ENCODE measurements around the gene SURF2. TPM values are rescaled to one million over a fixed set of nuclear protein-coding genes. Genes with fewer than 3 reads are reported as not detected.

SURF2 gene
- total RNA-seq, 1 experiment from 2014 or later = 39.5 TPM

DNA sequence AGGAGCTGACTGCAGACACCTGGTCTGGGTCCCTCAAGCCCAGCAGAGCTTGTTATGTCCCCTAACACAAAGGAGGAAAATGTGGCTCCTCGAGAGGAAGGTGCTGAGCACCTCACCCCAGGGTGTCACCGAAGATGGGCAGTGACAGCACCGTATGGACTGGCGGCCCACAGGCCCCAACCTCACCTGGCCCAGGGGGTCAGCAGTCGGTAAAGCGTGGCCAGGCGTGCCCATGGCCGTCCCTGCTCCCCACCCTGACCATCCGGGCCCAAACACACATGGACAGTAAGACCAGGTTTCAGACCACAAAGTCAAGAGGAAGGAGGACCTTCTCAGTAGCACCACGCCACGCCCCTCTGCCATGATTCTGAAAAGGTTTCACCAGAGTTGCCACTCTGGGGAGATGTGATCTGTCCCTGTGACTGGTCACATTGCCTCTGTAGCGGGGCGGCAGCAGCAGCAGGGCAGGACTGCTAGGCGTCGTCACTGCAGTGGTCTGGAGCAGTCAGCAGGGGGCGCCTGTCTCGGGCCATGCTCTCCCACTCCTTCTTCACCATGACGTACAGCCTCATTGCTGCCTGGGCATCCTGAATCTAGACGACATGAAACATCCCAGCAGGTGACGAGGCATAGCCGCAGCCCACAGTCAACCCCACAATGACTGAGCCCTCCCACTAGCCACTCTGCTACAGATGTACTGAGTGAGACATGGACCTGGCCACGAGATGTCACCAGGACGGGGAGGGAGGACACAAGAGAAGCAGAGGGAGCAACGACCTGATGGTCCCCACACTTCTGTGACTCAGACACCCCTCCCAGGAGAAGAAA lies 50.3 kb downstream of the SURF2 start:
- POLR2A ChIA-PET = no interaction called here
- no peak overlapping the region for H3K27ac Mint-ChIP-seq (ENCODE audit: low read depth, unreplicated experiment)
- H3K9me3 Mint-ChIP-seq (ENCODE audit: unreplicated experiment) = no peaks in the 10 kb centered on the region
- BruUV-seq (replicated peaks) = no TSS peak
- CTCF ChIA-PET = interaction anchor here (0.7 to 1.7 kb wide), 7 partner anchors 9 to 333 kb away, joined by 3 to 10 read pairs (median 4); partner anchors contain the start of gene REXO4
- TF ChIP-seq, protein P1, sequence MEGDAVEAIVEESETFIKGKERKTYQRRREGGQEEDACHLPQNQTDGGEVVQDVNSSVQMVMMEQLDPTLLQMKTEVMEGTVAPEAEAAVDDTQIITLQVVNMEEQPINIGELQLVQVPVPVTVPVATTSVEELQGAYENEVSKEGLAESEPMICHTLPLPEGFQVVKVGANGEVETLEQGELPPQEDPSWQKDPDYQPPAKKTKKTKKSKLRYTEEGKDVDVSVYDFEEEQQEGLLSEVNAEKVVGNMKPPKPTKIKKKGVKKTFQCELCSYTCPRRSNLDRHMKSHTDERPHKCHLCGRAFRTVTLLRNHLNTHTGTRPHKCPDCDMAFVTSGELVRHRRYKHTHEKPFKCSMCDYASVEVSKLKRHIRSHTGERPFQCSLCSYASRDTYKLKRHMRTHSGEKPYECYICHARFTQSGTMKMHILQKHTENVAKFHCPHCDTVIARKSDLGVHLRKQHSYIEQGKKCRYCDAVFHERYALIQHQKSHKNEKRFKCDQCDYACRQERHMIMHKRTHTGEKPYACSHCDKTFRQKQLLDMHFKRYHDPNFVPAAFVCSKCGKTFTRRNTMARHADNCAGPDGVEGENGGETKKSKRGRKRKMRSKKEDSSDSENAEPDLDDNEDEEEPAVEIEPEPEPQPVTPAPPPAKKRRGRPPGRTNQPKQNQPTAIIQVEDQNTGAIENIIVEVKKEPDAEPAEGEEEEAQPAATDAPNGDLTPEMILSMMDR (IDR thresholded peaks at IDR 0.05; ENCODE audit: unreplicated experiment) = peak; percentile 76
- peaks cover 77% of the 10 kb centered on the region for H3K36me3 Mint-ChIP-seq (ENCODE audit: insufficient read depth, unreplicated experiment)
- no peaks in the 10 kb centered on the region for H3K4me1 Mint-ChIP-seq (ENCODE audit: insufficient read depth, unreplicated experiment)
- intact Hi-C loops (cut with micrococcal nuclease) = loop anchor here (1.0 kb wide), 1 partner anchor 80 kb away; no protein-coding TSS in a partner anchor
- DNase-seq (ENCODE audit: unreplicated experiment) = peak; percentile 60
- no peaks in the 10 kb centered on the region for H3K27me3 Mint-ChIP-seq (ENCODE audit: insufficient read depth, unreplicated experiment)
- H3K4me3 Mint-ChIP-seq (ENCODE audit: unreplicated experiment) = no peak overlapping the region

DNA sequence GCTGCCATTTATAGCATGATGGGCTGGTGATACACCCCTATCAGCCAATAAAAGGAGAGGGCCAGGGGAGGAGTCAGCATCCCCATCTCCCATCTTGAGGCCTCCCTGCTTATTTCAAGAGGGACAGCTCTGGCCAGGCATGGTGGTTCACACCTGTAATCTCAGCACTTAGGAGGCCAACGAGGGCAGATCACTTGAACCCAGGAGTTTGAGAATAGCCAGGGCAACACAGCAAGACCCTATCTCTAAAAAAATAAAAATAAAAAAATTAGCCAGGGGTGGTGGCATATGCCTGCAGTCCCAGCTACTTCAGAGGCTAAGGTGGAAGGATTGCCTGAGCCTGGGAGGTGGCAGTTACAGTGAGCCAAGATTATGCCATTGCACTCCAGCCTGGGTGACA lies 51.7 kb downstream of the SURF2 start:
- no peak for DNase-seq (ENCODE audit: unreplicated experiment)
- CTCF ChIA-PET = interaction anchor here (1.0 kb wide), 1 partner anchor 79 kb away, joined by 4 read pairs; no protein-coding TSS in a partner anchor
- H3K4me3 Mint-ChIP-seq (ENCODE audit: unreplicated experiment) = no peak overlapping the region
- H3K27ac Mint-ChIP-seq (ENCODE audit: low read depth, unreplicated experiment) = no peak overlapping the region
- TF ChIP-seq, protein P1 (IDR thresholded peaks at IDR 0.05; ENCODE audit: unreplicated experiment) = no peak
- H3K4me1 Mint-ChIP-seq (ENCODE audit: insufficient read depth, unreplicated experiment) = no peaks in the 10 kb centered on the region
- POLR2A ChIA-PET = no interaction called here
- no TSS peak for BruUV-seq (replicated peaks)
- intact Hi-C loops (cut with micrococcal nuclease) = no loop called here
- no peaks in the 10 kb centered on the region for H3K9me3 Mint-ChIP-seq (ENCODE audit: unreplicated experiment)
- peaks cover 80% of the 10 kb centered on the region for H3K36me3 Mint-ChIP-seq (ENCODE audit: insufficient read depth, unreplicated experiment)
- no peaks in the 10 kb centered on the region for H3K27me3 Mint-ChIP-seq (ENCODE audit: insufficient read depth, unreplicated experiment)

Other genes starting within 250 kb of the SURF2 start
- 14.2 and 15.4 TPM in 2 replicates for gene RALGDS, start 235.3 kb upstream of the SURF2 start, total RNA-seq (2022)
- not detected in 2 replicates for gene GBGT1, start 192.6 kb upstream of the SURF2 start, total RNA-seq (2022)
- not detected in 2 replicates for gene OBP2B, start 147.3 kb upstream of the SURF2 start, total RNA-seq (2022)
- not detected in 2 replicates for gene ABO, start 81.3 kb upstream of the SURF2 start, total RNA-seq (2022)
- gene SURF6, start 20.4 kb upstream of the SURF2 start, total RNA-seq (2022) = 30.2 and 40.5 TPM in 2 replicates
- 29.3 and 32.6 TPM in 2 replicates for gene MED22, start 8.4 kb upstream of the SURF2 start, total RNA-seq (2022)
- 2,129 and 2,395 TPM in 2 replicates for gene RPL7A, start 8.3 kb upstream of the SURF2 start, total RNA-seq (2022)
- gene SURF1, start 63 bp upstream of the SURF2 start, total RNA-seq (2022) = 30.8 and 31.2 TPM in 2 replicates
- gene SURF4, start 19.5 kb downstream of the SURF2 start, total RNA-seq (2022) = 198 and 226 TPM in 2 replicates
- gene STKLD1, start 19.8 kb downstream of the SURF2 start, total RNA-seq (2022) = 1.3 TPM in 2 replicates
- gene REXO4, start 61.5 kb downstream of the SURF2 start, total RNA-seq (2022) = 26.0 and 38.1 TPM in 2 replicates
- gene ADAMTS13, start 65.8 kb downstream of the SURF2 start, total RNA-seq (2022) = 4.1 and 6.1 TPM in 2 replicates
- gene CACFD1, start 103.4 kb downstream of the SURF2 start, total RNA-seq (2022) = 1.5 and 3.4 TPM in 2 replicates
- 0.32 and 0.42 TPM in 2 replicates for gene SLC2A6, start 122.5 kb downstream of the SURF2 start, total RNA-seq (2022)
- gene MYMK, start 168.4 kb downstream of the SURF2 start, total RNA-seq (2022) = not detected in 2 replicates
- gene ADAMTSL2, start 178.2 kb downstream of the SURF2 start, total RNA-seq (2022) = not detected in 2 replicates

Data from MCF 10A (cell line).